Suprapubic skin (tissue), 3 donors: ENCODE data around the gene CMYA5.

Experiments
- CTCF ChIP-seq, 2 donors: fragments of 200-600 bp in 1 of 2; fragments of 450-650 bp in 1 of 2; sonication (generic) in 1 of 2; IDR thresholded peaks; one replicate each; pipeline ENCODE4 v1.5.1; 2016 to 2019; ENCODE audit warnings: antibody characterized with exemption in 2 of 2, mild to moderate bottlenecking in 1 of 2, moderate library complexity in 1 of 2
- POLR2A ChIP-seq, 2 donors: fragments of 450-650 bp; IDR thresholded peaks; one replicate each; pipeline ENCODE4 v1.6.1; 2017; ENCODE audit warnings: antibody characterized with exemption in 2 of 2, mild to moderate bottlenecking in 2 of 2, moderate library complexity in 2 of 2

- TF ChIP-seq POLR2A (IDR thresholded peaks at IDR 0.05) (no peak), CTCF (IDR thresholded peaks at IDR 0.05) (no peak)
These were observed 7.9 kb downstream of the CMYA5 start for GRCh38 chr5:79697222-79698170.
